HAP-1 (cell line): ENCODE measurements around the gene KY.

Experiments used
- DNase-seq, 2 experiments: peaks; one replicate each; pipeline ENCODE4 v3.0.0-alpha.2; 2016 to 2020; ENCODE audit warnings: low spot score in 2 of 2
- H3K27me3 ChIP-seq: fragments of 250-450 bp; sonication (Bioruptor Pico); 2 replicates; pipeline ENCODE4 v1.5.1; 2020; ENCODE audit warnings: low read depth, mild to moderate bottlenecking, moderate library complexity
- H3K36me3 ChIP-seq: fragments of 250-450 bp; sonication (Bioruptor Pico); replicated peaks from 2 replicates; pipeline ENCODE4 v1.5.1; 2020; ENCODE audit warnings: mild to moderate bottlenecking
- H3K4me1 ChIP-seq: fragments of 250-450 bp; sonication (Bioruptor Pico); 2 replicates; pipeline ENCODE4 v1.5.1; 2020; ENCODE audit warnings: mild to moderate bottlenecking
- H3K4me3 ChIP-seq: fragments of 250-450 bp; sonication (Bioruptor Pico); 2 replicates; pipeline ENCODE4 v1.5.1; 2020; ENCODE audit warnings: mild to moderate bottlenecking, moderate library complexity
- H3K9me3 ChIP-seq: fragments of 250-450 bp; sonication (Bioruptor Pico); 2 replicates; pipeline ENCODE4 v1.5.1; 2020; ENCODE audit warnings: mild to moderate bottlenecking, moderate library complexity
- in situ Hi-C: fragments of 300-500 bp; cut with MboI; formaldehyde crosslinking; loops from 3 replicates; pipeline ENCODE4 v1.14.3; 2020; ENCODE audit warnings: low sequenced_read_pairs, inconsistent platforms, mixed read lengths

Gene KY

DNA sequence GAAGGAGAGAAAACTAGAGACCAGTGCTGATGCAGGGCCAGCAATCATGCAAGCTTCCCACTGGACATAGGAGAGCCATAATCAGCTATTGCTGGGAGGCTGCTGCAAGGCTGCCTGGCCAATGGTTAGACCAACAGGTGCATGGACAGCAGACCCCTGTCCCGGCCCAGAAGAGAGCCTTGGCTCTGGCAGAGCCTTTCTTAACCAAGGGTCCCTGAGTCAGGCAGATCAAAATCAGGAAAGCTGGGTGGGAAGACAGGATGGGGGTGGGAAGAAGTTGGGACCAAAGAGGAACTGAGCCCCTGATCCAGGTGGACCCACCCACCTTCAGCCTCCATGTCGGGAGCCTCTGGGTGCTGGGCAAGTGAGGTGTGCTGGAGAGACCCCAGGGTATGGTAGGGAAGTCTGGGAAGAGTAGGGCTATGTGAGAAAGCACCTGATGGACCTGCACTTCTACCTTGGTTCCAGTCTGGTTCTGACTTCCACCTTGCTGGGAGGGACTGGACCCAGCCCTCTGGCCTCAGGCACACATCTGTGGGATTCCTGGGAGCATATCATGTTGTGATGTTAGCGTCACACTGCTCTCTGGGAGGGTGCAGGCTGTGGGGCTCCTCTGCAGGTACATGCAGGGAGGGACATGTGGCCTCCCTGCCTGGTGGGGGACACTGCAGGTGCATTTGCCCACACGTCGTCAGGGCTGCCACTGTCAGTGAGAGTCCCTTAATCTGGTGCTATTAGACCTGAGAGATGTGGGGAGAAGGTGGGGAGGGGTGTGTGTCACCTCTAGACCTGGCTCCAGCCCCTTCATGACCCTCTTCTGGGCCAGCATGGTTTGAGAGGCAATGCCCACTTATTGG lies 24.7 kb downstream of the KY start:
- Histone ChIP-seq H3K27me3 (no peaks in the 10 kb centered on the region), H3K36me3 (no peaks in the 10 kb centered on the region), H3K9me3 (no peaks in the 10 kb centered on the region), H3K4me1 (no peaks in the 10 kb centered on the region), H3K4me3 (no peak overlapping the region)
- in situ Hi-C loops, result no loop called here
- peak in 1 of 2 experiments; percentile 2 for DNase-seq

- no peaks in the 10 kb centered on the region for H3K4me1 ChIP-seq
- in situ Hi-C loops, result no loop called here
- no peak for DNase-seq
- H3K36me3 ChIP-seq, result no peaks in the 10 kb centered on the region
- H3K27me3 ChIP-seq, result no peaks in the 10 kb centered on the region
- no peaks in the 10 kb centered on the region for H3K9me3 ChIP-seq
- H3K4me3 ChIP-seq, result no peak overlapping the region
These were observed 25.4 kb downstream of the KY start for GRCh38 chr3:134625462-134625861.

- H3K9me3 ChIP-seq, result no peaks in the 10 kb centered on the region
- no peaks in the 10 kb centered on the region for H3K36me3 ChIP-seq
- no peaks in the 10 kb centered on the region for H3K4me1 ChIP-seq
- no peak for DNase-seq
- in situ Hi-C loops, result loop anchor here (25.0 kb wide), 2 partner anchors 888 to 1263 kb away; no protein-coding TSS in a partner anchor
- no peaks in the 10 kb centered on the region for H3K27me3 ChIP-seq
- no peak overlapping the region for H3K4me3 ChIP-seq
These were observed 26.1 kb downstream of the KY start for GRCh38 chr3:134624537-134625287.

DNA sequence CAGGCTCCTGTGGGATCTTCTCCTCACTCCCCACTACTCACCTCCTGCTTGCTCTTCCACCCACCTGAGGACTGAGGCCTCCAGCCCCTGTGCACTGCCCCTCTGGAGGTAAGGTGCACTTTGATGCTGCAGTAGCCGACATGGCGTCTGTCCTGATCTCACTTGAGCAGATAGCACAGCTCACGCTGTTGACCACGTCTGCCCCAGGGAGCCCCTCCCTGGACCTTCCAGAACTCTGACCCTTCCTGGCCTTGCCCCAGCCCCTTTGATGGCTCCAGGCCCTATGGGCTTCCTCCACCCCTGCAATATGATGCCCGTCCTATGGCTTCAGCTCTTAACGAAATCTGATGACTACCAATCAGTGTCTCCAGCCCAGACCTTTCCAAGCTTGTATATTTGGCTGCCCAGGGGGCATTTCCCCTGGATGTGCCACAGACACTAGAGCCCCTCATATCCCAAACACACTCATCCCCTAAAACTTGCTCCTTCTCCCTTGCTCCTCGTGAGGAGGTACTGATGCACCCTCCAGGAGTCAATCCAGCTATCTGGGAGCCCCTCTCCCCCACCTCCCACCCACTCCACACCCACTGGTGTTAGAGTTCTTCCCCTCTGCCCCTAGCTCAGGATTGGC lies 27.1 kb downstream of the KY start:
- no peaks in the 10 kb centered on the region for H3K36me3 ChIP-seq
- no peak overlapping the region for H3K4me3 ChIP-seq
- in situ Hi-C loops, result loop anchor here (25.0 kb wide), 2 partner anchors 889 to 1264 kb away; no protein-coding TSS in a partner anchor
- H3K9me3 ChIP-seq, result no peaks in the 10 kb centered on the region
- no peaks in the 10 kb centered on the region for H3K27me3 ChIP-seq
- no peak for DNase-seq
- no peaks in the 10 kb centered on the region for H3K4me1 ChIP-seq

- DNase-seq, result no peak
- in situ Hi-C loops, result loop anchor here (25.0 kb wide), 2 partner anchors 889 to 1264 kb away; no protein-coding TSS in a partner anchor
These were observed 27.9 kb downstream of the KY start for GRCh38 chr3:134622806-134623365.

GRCh38 chr3:134621854-134622253 lies 29.0 kb downstream of the KY start:
- in situ Hi-C loops, result loop anchor here (25.0 kb wide), 2 partner anchors 890 to 1265 kb away; no protein-coding TSS in a partner anchor
- DNase-seq, result no peak
- H3K4me3 ChIP-seq, result no peak overlapping the region
- no peaks in the 10 kb centered on the region for H3K9me3 ChIP-seq
- no peaks in the 10 kb centered on the region for H3K4me1 ChIP-seq
- no peaks in the 10 kb centered on the region for H3K27me3 ChIP-seq
- no peaks in the 10 kb centered on the region for H3K36me3 ChIP-seq

More at GRCh38 chr3:134622806-134623365, 27.9 kb downstream of the KY start:
- Histone ChIP-seq H3K4me3 (no peak overlapping the region), H3K27me3 (no peaks in the 10 kb centered on the region), H3K4me1 (no peaks in the 10 kb centered on the region), H3K36me3 (no peaks in the 10 kb centered on the region), H3K9me3 (no peaks in the 10 kb centered on the region)

DNA sequence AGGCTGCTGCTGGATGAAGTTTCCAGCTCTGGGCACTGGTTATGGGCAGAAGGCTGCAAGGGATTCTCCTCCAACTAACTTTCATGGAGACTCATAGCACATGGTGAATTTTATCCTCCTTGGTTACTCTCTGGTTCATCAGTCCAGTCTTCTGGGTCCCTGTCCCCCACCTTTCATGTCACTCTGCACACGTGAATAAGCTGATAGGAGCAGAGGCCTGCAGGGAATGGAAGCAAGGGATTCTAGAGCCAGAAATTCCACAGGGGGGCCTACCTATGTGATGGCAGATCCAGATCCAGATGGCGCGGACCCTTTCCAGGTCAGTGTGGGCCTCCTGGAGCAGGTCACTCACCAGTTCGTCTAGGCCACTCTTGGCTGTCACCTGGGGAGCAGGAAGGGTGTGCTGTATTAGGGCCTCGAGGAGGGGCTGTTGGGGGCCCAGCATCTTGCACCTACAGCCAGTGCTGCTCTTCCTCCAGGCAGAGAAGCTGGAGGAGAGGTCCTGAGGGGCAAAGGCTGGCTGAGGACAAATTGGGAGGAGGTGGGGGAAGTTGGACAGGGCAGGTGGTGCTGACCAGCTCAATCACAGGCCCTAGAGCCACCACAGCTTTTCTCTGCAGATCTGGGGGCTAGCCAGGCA lies 30.2 kb downstream of the KY start:
- H3K4me3 ChIP-seq, result no peak overlapping the region
- in situ Hi-C loops, result loop anchor here (25.0 kb wide), 2 partner anchors 892 to 1267 kb away; no protein-coding TSS in a partner anchor
- no peaks in the 10 kb centered on the region for H3K27me3 ChIP-seq
- no peaks in the 10 kb centered on the region for H3K4me1 ChIP-seq
- DNase-seq, result no peak
- H3K36me3 ChIP-seq, result no peaks in the 10 kb centered on the region
- H3K9me3 ChIP-seq, result no peaks in the 10 kb centered on the region

DNA sequence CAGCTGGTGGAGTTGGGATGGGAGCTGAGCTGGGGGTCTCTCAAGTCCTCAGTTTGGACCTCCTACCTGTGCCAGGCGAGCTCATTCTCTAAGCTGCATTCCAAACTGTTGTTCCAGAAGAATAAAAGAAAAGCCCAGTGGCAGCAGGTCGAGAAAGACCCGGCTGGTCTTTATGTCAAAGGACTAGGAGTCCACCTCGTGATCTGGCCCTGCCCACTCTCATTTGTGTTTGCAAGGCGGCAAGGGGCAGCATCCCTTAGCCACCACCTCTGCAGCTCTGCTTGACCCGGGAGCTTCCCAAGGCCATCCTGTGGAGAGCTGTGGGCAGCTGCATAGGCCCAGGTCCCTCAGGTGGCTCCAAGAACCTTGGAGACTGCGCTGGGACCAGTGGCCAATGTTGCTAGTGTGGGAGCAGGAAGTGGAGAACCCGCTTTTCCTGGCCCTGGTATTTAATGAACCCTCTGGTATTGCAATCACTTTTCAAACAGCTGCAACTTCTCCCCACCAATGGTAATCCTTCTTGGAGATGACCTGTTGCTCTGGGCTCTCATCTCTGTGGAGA lies 30.9 kb downstream of the KY start:
- in situ Hi-C loops, result loop anchor here (25.0 kb wide), 2 partner anchors 892 to 1267 kb away; no protein-coding TSS in a partner anchor
- Histone ChIP-seq H3K4me1 (no peaks in the 10 kb centered on the region), H3K4me3 (no peak overlapping the region), H3K36me3 (no peaks in the 10 kb centered on the region), H3K27me3 (no peaks in the 10 kb centered on the region), H3K9me3 (no peaks in the 10 kb centered on the region)
- DNase-seq, result no peak

DNA sequence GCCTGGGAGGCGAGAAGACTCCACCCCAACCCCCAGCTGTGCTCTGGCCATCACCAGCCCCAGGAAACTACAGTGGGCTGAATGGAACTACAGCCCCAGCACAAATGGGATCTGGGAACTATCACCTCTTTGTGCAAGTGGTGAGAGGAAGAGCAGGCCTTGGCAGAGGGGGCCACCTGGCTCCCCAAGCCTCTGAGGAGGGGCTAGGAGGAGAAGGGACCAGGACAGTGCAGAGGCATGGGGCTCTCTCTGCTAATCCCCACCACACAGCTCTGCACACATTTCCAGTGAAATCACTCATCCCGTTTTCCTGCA lies 31.6 kb downstream of the KY start:
- in situ Hi-C loops, result loop anchor here (25.0 kb wide), 2 partner anchors 893 to 1268 kb away; no protein-coding TSS in a partner anchor

GRCh38 chr3:134618478-134619300 lies 32.1 kb downstream of the KY start:
- H3K4me1 ChIP-seq, result no peaks in the 10 kb centered on the region
- H3K27me3 ChIP-seq, result no peaks in the 10 kb centered on the region
- in situ Hi-C loops, result loop anchor here (25.0 kb wide), 2 partner anchors 894 to 1269 kb away; no protein-coding TSS in a partner anchor
- H3K4me3 ChIP-seq, result no peak overlapping the region
- no peaks in the 10 kb centered on the region for H3K36me3 ChIP-seq
- H3K9me3 ChIP-seq, result no peaks in the 10 kb centered on the region
- DNase-seq, result no peak

More for the DNA sequence above, 31.6 kb downstream of the KY start:
- no peak for DNase-seq
- H3K27me3 ChIP-seq, result no peaks in the 10 kb centered on the region
- no peaks in the 10 kb centered on the region for H3K4me1 ChIP-seq
- H3K4me3 ChIP-seq, result no peak overlapping the region
- no peaks in the 10 kb centered on the region for H3K36me3 ChIP-seq
- H3K9me3 ChIP-seq, result no peaks in the 10 kb centered on the region

DNA sequence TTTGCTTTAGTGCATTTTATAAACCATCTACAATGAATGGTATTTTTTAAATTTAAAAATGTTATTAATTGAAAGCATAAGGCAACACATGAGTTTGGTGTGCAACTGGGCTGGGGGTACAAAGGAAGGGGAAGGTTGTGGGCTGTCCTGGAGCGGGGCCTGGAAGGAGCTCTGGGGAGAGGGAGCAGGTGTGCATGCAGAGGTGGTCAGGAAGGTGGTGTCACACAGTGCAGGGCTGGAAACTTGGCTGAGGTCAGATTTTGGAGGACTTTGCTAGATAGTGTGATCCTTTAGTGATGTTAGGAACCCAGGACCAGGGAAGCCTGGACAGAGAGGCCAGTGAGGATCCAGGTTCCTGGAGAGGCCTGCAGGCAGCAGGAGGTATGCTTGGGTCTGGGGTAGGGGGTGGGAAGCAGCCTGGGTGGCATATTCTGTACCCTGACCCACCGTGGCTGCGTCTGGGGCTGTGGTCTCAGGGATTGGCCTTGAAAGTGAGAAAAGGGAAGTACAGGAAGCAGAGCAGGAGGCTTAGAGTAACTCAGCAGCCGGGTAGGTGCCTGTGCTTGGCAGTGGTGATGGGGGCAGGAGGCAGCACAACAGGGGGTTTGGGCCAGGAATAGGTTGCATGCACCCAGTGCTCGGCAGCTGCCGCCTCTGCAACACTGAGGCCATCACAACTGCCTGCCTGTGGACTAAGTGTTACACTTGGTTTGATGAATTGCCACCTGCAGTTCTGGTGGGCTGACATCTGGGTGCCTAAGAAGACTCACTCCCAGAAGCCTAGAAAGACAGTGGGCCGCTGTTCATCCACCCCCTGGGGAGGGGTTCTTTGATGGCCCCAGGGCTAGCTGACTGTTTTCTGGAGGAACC lies 33.0 kb downstream of the KY start:
- H3K4me1 ChIP-seq, result no peaks in the 10 kb centered on the region
- no peak for DNase-seq
- H3K27me3 ChIP-seq, result no peaks in the 10 kb centered on the region
- H3K4me3 ChIP-seq, result no peak overlapping the region
- H3K9me3 ChIP-seq, result no peaks in the 10 kb centered on the region
- in situ Hi-C loops, result loop anchor here (25.0 kb wide), 2 partner anchors 894 to 1269 kb away; no protein-coding TSS in a partner anchor
- H3K36me3 ChIP-seq, result no peaks in the 10 kb centered on the region
